Measurements from ENCODE around the gene MARCHF6.

The MARCHF6 gene

DNA sequence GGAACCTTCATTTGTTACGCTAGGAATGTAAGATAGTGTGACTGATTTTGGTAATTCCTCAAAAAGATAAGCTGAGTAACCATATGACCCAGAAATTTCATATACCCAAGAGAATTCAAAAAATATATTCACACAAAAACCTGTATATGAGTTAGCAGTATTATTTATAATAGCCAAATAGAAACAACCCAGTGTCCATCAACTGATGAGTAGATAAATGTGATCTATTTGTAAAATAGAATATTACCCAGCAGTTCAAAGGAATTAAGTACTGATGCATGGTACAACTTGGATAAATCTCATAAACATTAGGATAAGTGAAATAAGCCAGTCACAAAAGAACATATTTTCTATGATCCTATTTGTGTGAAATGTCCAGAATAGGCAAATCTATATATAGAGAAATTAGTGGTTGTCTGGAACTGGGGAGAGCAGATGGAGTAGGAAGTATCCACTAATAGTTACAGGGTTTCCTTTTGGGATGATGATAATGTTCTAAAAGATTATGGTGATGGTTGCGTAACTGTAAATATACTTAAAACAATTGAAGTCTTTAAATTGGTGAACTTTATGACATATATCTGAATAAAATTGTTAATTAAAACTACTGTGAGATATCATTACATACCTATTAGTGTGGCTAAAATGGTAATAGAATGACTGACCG is 10.2 kb downstream of the MARCHF6 start:
- Histone ChIP-seq H3K9me3 (ENCODE audit: control insufficient read depth, insufficient read depth, low read depth, low read length) (no peaks in the 10 kb centered on the region), H3K36me3 (ENCODE audit: control insufficient read depth in 2 of 2, insufficient read depth in 1 of 2, low read length in 2 of 2) (no peaks in the 10 kb centered on the region; a peak in 1 of 3 replicates), H3K4me3 (ENCODE audit: low read depth, low read length) (no peak overlapping the region), H3K27ac (ENCODE audit: extremely low read depth, low read depth, low read length) (no peak overlapping the region), H3K4me1 (ENCODE audit: control insufficient read depth, insufficient read depth, low read length) (peaks cover 11% of the 10 kb centered on the region)
- POLR2A ChIA-PET = interaction anchor here (1.1 to 1.7 kb wide), 2 partner anchors 9 to 10 kb away, joined by 4 to 13 read pairs; partner anchors contain the start of gene MARCHF6
- TF ChIP-seq KLF9 (tag by site-specific recombination; IDR thresholded peaks at IDR 0.05; ENCODE audit: low read depth) (no peak), ZNF830 (tag by site-specific recombination; IDR thresholded peaks at IDR 0.05; ENCODE audit: low read depth) (no peak), ZNF837 (tag by site-specific recombination; IDR thresholded peaks at IDR 0.05) (no peak), ZNF423 (tag by site-specific recombination; IDR thresholded peaks at IDR 0.05) (no peak), ZNF530 (tag by site-specific recombination; IDR thresholded peaks at IDR 0.05; ENCODE audit: low read depth) (no peak), ZNF677 (tag by site-specific recombination; IDR thresholded peaks at IDR 0.05) (no peak), ZNF10 (tag by site-specific recombination; IDR thresholded peaks at IDR 0.05) (peak; percentile 91), ZNF624 (tag by site-specific recombination; IDR thresholded peaks at IDR 0.05) (no peak), ZNF610 (tag by site-specific recombination; IDR thresholded peaks at IDR 0.05; ENCODE audit: borderline replicate concordance) (no peak)
- CTCF ChIA-PET = interaction anchor here (0.6 to 1.8 kb wide), 11 partner anchors 9 to 394 kb away, joined by 3 to 10 read pairs (median 4); no protein-coding TSS in a partner anchor

DNA sequence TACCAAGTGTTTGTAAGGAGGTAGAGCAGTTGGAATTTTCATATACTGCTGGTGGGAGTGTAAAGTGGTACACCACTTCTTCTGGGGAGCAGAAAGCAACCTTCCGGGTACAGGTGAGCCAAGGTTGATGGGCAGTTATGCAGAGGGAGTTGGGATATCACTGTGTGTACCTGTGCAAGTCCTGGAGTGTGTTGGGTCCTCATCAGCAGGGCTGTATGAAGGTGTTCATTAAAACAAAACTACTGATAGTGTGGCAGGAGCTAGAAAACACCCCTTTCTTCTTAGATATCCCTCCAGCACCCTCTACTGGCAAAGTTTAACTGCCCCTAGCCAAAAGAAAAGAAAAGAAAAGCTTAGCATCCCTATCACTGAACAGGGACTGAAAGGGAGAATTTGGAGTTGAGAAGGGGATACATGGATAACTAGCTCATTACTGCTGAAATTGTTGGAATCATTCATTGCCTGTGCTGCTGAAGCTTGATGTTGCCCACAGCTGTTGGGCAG is 10.7 kb downstream of the MARCHF6 start:
- H3K9me3 ChIP-seq (ENCODE audit: control insufficient read depth, insufficient read depth, low read depth, low read length) = no peaks in the 10 kb centered on the region
- ChIA-PET POLR2A (interaction anchor here (0.5 to 1.7 kb wide), 4 partner anchors 10 to 110 kb away, joined by 4 to 13 read pairs (median 5); partner anchors contain the start of genes CMBL and MARCHF6), CTCF (interaction anchor here (0.7 to 1.6 kb wide), 9 partner anchors 9 to 80 kb away, joined by 3 to 10 read pairs (median 4); no protein-coding TSS in a partner anchor)
- no peak overlapping the region for H3K4me3 ChIP-seq (ENCODE audit: low read depth, low read length)
- H3K27ac ChIP-seq (ENCODE audit: extremely low read depth, low read depth, low read length) = no peak overlapping the region
- H3K4me1 ChIP-seq (ENCODE audit: control insufficient read depth, insufficient read depth, low read length) = peaks cover 11% of the 10 kb centered on the region
- H3K36me3 ChIP-seq (ENCODE audit: control insufficient read depth in 2 of 2, insufficient read depth in 1 of 2, low read length in 2 of 2) = no peaks in the 10 kb centered on the region; a peak in 1 of 3 replicates
- TF ChIP-seq MZF1 (tag by site-specific recombination; IDR thresholded peaks at IDR 0.05; ENCODE audit: borderline replicate concordance) = no peak
- no peak for TF ChIP-seq ZNF76 (tag by site-specific recombination; IDR thresholded peaks at IDR 0.05; ENCODE audit: borderline replicate concordance, low read depth)
- no peak for TF ChIP-seq ZNF555 (tag by site-specific recombination; conservative IDR thresholded peaks at IDR 0.05)
- no peak for TF ChIP-seq ZNF292 (tag by site-specific recombination; IDR thresholded peaks at IDR 0.05; ENCODE audit: borderline replicate concordance, low read depth)
- TF ChIP-seq, protein P1, sequence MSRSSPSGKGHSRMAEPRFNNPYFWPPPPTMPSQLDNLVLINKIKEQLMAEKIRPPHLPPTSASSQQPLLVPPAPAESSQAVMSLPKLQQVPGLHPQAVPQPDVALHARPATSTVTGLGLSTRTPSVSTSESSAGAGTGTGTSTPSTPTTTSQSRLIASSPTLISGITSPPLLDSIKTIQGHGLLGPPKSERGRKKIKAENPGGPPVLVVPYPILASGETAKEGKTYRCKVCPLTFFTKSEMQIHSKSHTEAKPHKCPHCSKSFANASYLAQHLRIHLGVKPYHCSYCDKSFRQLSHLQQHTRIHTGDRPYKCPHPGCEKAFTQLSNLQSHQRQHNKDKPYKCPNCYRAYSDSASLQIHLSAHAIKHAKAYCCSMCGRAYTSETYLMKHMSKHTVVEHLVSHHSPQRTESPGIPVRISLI (tag by site-specific recombination; IDR thresholded peaks at IDR 0.05) = no peak
- TF ChIP-seq, protein P2, sequence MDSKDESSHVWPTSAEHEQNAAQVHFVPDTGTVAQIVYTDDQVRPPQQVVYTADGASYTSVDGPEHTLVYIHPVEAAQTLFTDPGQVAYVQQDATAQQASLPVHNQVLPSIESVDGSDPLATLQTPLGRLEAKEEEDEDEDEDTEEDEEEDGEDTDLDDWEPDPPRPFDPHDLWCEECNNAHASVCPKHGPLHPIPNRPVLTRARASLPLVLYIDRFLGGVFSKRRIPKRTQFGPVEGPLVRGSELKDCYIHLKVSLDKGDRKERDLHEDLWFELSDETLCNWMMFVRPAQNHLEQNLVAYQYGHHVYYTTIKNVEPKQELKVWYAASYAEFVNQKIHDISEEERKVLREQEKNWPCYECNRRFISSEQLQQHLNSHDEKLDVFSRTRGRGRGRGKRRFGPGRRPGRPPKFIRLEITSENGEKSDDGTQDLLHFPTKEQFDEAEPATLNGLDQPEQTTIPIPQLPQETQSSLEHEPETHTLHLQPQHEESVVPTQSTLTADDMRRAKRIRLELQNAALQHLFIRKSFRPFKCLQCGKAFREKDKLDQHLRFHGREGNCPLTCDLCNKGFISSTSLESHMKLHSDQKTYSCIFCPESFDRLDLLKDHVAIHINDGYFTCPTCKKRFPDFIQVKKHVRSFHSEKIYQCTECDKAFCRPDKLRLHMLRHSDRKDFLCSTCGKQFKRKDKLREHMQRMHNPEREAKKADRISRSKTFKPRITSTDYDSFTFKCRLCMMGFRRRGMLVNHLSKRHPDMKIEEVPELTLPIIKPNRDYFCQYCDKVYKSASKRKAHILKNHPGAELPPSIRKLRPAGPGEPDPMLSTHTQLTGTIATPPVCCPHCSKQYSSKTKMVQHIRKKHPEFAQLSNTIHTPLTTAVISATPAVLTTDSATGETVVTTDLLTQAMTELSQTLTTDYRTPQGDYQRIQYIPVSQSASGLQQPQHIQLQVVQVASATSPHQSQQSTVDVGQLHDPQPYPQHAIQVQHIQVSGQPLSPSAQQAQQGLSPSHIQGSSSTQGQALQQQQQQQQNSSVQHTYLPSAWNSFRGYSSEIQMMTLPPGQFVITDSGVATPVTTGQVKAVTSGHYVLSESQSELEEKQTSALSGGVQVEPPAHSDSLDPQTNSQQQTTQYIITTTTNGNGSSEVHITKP (tag by site-specific recombination; IDR thresholded peaks at IDR 0.05) = peak; percentile 69
- no peak for TF ChIP-seq ZNF571 (tag by site-specific recombination; IDR thresholded peaks at IDR 0.05)
- TF ChIP-seq ZNF654 (tag by site-specific recombination; IDR thresholded peaks at IDR 0.05; ENCODE audit: low read depth) = peak; percentile 50

Data from HEK293 (cell line).